GM21717 (cell line): Measurements from ENCODE around the gene CCSER1.
"Not testable (repeated sequence)": the region's sequence is repeated elsewhere in the genome, so short reads cannot be mapped to it uniquely, and the experiment has no call there.

Source experiments
- ATAC-seq: cut with Tn5 transposase; IDR thresholded peaks from one replicate; pipeline ENCODE4 v1.9.1; 2021; ENCODE audit warnings: mild to moderate bottlenecking, moderate library complexity; ENCODE audit not compliant: unreplicated experiment

The CCSER1 gene

DNA sequence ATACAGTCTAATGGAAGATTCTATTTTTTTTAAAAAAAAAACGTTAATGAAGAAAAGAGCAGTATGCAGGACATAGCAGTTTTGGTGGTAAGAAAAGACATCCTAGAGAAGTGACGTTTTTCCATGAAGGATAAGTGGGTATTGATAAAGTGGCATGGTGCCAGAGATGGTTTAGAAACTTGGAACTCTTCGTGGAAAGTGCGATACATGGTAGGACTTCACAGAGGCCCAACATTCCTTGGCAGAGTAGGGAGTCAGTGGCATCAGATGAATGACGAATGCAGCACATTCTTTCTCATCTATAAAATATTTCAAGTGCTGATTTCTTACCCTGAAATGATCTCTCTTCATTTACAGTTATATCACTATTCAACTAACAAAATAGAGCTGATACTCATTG is 298.7 kb downstream of the CCSER1 start:
- ATAC-seq, result no peak

- no peak for ATAC-seq
Measured at GRCh38 chr4:90438522-90438921, 311.3 kb downstream of the CCSER1 start.

- ATAC-seq, result no peak
Measured at GRCh38 chr4:90441770-90442169, 314.6 kb downstream of the CCSER1 start.

DNA sequence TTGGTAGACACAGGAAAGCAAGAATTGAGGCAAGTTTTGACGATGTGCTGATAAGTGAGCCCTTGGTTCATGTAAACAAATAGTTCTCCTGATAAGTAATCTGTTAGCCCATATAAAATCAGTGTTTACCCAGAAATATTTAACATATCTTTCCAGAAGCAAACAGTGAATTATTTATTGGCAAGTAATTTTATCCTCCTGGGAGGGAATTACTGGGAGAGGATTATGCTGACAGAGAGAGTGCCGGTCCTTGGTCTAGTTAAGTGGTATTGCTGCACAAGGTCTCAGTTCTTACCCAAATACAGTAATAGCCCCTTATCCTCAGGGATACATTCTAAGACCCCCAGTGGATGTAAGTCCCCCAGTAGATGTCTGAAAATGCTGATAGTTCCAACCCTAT is 315.4 kb downstream of the CCSER1 start:
- no peak for ATAC-seq

- no peak for ATAC-seq
Measured at GRCh38 chr4:90443231-90443630, 316.0 kb downstream of the CCSER1 start.

DNA sequence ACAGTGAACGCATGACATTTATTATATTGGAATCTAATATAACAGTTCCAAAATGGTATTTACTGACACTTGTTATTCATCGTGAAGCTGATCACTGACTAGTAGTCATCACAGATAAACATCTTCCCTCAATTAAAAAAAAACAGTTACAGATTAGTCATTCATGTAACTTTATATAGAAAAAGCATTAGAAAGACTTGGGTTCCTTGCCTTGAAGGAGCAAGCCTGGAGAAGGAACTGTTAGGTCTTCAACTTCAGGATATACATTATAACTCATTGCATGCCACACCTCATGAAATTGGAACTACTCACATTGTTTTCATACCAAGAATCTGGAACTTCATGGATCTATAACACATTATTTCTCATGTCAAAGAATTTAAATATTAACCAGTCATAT is 317.7 kb downstream of the CCSER1 start:
- ATAC-seq, result no peak

DNA sequence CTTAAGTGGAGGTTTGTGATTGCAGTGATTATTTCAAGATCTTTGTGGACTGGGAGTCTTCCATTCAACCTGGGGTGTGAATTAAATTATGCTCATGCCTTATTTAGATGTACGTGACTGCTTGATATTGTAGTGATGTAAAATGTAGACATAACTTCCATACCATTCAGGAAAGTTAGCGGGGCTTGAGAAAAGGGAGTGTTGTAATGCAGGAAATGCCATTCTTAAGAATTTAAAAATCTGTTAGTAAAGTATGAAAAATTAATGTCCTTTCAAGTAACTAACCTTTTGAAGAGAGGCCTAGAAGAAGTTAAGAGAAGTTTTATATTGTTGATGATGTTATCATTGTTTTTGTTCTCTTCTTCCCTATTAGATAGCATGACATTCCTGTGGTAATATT is 318.2 kb downstream of the CCSER1 start:
- ATAC-seq, result no peak

GRCh38 chr4:90449626-90450025 is 322.4 kb downstream of the CCSER1 start:
- no peak for ATAC-seq

DNA sequence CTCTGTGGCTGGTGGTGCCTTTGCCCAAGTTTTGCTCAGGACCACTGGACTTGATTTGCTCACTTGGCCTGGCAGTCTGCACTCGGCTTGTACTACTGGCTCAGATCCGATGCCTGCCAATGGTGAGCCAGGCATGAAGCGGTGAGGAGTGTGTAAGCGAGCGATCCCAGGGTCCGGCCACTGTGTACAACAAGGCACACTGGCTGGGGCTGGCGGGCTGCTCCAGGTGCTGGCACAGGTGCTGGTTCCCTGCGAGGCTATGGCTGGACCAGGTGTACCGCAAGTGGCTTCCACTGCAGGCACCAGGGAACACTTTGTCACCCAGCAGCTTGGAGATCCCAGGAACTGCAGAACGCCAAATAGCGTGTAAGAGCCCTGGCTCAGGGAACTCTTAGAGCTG is 329.7 kb downstream of the CCSER1 start:
- ATAC-seq, result no peak

DNA sequence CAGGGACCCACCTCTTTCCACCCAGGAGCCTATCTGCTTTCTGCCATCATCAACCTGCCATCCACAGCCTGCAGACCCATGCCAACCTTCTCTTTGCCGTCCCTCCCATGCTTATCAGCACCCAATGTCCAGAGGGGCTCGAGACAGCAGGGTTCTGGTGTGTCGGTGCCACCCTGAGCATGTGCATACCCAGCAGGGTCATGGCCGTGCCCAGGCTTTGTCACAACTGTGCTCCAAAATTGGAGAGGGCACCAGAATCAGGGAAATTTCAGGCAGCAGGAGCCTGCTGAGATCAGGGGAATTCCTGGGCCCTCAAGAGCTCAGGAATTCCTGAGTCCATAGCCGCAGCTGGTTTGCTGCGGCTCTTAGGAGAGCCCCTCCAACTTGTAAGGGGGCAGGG is 330.6 kb downstream of the CCSER1 start:
- no peak for ATAC-seq

GRCh38 chr4:90458576-90458975 is 331.4 kb downstream of the CCSER1 start:
- ATAC-seq, result no peak

DNA sequence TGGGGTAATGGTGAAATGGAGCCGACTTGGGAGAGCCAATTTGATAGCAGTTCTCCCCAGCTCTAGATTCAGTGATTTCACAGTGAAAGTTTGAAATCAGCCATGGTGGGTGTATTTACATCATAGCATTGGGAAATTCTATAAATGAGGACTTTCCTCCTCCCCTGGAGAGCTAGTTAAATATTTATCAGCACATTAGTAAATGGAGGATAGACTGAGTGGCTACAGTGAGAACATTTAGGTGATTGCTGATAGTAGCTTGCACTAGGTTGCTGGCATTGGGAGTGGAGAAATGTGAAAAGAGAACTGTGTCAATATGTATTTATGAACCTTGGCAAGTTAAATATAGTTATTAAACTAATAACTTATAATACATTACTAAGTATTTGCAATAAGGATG is 347.3 kb downstream of the CCSER1 start:
- ATAC-seq, result no peak

- ATAC-seq, result no peak
Measured at GRCh38 chr4:90476019-90476418, 348.8 kb downstream of the CCSER1 start.

DNA sequence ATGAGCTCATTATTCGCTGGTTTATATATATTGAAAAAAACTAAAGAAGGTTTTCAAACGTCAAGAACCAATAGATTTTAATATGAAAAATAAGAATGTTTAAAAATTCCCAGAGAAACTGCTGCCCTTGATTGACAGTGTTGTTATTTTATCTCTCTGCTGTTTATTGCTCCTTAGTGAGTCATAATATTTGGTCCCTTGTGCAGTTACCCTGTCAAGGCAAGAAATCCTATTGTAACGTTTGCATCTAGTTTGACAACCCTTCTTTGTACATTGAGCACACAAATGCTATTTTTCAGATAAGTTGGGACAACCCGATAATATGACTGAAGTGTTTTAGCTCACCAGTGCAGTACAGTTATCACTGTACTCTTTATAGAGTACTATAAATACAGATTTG is 349.4 kb downstream of the CCSER1 start:
- ATAC-seq, result no peak

DNA sequence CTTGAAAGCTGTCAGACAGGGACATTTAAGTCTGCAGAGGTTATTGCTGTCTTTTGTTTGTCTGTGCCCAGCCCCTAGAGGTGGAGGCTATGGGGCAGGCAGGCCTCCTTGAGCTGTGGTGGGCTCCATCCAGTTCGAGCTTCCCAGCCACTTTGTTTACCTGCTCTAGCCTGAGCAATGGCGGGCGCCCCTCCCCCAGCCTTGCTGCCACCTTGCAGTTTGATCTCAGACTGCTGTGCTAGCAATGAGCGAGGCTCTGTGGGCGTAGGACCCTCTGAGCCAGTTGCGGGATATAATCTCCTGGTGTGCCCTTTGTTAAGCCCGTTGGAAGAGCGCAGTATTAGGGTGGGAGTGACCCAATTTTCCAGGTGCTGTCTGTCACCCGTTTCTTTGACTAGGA is 357.7 kb downstream of the CCSER1 start:
- ATAC-seq, result not testable (repeated sequence)

DNA sequence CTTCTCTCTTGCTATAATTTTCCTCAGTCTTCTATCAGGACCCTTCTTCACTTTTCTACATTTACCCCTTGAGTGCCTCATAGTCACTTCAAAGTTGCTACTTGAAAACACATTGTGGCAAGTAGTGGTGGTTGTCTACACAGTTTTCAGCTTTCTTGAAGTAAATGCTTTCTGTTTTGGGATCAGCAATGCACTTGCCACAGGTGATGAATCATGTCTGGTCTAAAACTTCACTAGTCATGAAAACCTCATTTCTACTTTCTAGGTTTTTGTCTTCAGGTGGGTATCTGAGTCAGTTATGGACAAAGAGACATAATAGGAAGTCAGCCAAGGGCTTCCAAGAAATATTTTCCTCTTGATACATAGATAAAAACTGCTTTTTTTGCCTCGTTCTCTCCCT is 359.2 kb downstream of the CCSER1 start:
- ATAC-seq, result peak; percentile 80

- ATAC-seq, result no peak
Measured at GRCh38 chr4:90495211-90495610, 368.0 kb downstream of the CCSER1 start.

DNA sequence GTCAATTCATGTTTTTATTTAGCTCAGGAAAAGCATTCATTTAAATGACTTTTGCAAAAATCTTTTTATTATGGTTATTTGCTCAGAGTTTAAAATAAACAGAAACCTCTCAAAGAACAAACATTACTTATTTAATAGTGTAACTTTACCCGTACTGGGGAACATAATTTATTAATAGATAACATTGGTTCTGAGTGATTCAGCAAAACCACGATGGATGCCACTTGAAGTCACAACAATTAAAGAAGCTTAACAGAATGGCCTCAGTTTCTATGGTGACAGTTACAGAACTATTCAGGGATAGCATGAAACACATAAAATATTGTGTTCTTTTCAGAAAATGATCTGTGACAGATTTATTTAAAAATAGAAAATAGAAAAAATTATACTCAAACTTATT is 368.7 kb downstream of the CCSER1 start:
- ATAC-seq, result no peak

GRCh38 chr4:90498175-90498574 is 371.0 kb downstream of the CCSER1 start:
- peak; percentile 68 for ATAC-seq

DNA sequence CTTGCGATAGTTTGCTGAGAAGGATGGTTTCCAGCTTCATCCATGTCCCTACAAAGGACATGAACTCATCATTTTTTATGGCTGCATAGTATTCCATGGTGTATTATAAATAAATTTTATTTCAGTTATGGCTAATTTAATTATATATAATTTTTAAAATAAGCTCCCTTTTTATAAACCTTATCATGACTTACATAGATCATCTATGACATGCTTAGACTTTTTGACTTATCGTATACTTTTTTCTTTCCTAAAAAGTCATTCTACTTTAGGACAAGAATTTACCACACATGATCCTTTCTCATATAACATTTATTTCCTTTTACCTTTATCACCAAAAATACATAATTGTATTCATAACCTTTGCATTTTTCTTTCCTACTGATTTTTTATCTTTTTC is 376.5 kb downstream of the CCSER1 start:
- ATAC-seq, result no peak

- no peak for ATAC-seq
Measured at GRCh38 chr4:90515191-90515590, 388.0 kb downstream of the CCSER1 start.

DNA sequence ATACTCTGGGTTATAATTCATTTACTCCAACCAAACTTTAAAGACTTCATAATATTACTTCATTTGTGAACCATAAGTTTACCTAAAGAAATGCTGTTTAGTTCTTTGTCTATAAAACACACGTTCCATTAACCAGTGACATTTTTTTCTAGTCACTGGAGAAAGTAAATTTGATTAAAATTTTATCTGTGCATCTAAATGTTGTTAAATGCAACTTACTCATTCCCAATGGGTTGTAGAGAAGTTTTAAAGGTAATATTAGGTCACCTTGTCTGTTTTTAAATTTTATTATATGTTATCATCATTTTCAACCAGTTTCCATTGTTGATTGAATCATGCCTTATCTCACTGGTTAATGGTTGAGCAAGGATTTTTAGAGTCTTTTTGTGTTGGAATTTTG is 401.4 kb downstream of the CCSER1 start:
- no peak for ATAC-seq

GRCh38 chr4:90536408-90536807 is 409.2 kb downstream of the CCSER1 start:
- ATAC-seq, result no peak

GRCh38 chr4:90537491-90537890 is 410.3 kb downstream of the CCSER1 start:
- ATAC-seq, result no peak
